ENCODE measurements around the gene TSPOAP1. TPM values are rescaled to one million over a fixed set of nuclear protein-coding genes. Genes with fewer than 3 reads are reported as not detected.

Gene TSPOAP1
- total and polyA plus RNA-seq, 2 of the 4 experiments (the other 2 are of a cell fraction), result 0.90 to 1.6 TPM

DNA sequence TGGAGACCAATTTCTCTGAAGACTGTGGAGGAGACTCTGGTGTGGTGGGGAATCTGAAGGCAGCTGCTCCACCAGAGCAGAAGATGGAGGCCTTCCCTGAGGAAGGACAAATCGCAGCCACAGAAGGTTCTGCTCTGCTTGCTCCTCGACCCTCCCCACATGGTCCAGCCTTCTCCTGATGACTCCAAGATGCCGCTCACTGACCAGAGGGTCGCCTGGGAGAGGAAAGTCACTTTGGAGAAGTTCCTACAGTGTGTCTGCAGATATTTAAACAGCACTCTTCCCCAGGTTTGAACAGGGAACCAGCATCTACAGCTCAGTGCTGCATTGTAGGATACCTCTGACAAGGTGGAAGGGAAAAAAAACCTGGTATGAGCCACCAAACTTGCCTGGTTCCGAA lies 44.4 kb upstream of the TSPOAP1 start:
- H3K9me3 ChIP-seq (ENCODE audit: control insufficient read depth, insufficient read depth, low read length), result no peaks in the 10 kb centered on the region
- H3K79me1 ChIP-seq (ENCODE audit: low read depth in 1 of 2, low read length in 2 of 2), result no peaks in the 10 kb centered on the region

More for the DNA sequence above, 44.4 kb upstream of the TSPOAP1 start:
- dilution Hi-C loops (cut with HindIII; ENCODE audit: low sequenced_read_pairs, unreplicated experiment), result no loop called here
- Histone ChIP-seq H3K27me3 (ENCODE audit: control insufficient read depth, insufficient read depth, low read length) (peaks cover 14% of the 10 kb centered on the region), H3K14ac (replicated peaks; ENCODE audit: low read depth, low read length) (no peak overlapping the region), H2AK9ac (replicated peaks; ENCODE audit: low read depth, low read length, poor library complexity) (no peak overlapping the region), H3K27ac (ENCODE audit: insufficient read depth, low read length) (no peak overlapping the region), H3K4ac (ENCODE audit: low read depth, low read length) (no peak overlapping the region), H4K91ac (ENCODE audit: insufficient read depth, low read depth, low read length) (no peak overlapping the region), H3K18ac (ENCODE audit: low read depth, low read length) (no peak overlapping the region), H3K4me1 (ENCODE audit: control insufficient read depth, insufficient read depth, low read length) (no peaks in the 10 kb centered on the region), H4K20me1 (ENCODE audit: insufficient read depth, low read length) (no peaks in the 10 kb centered on the region), H2BK120ac (ENCODE audit: low read depth, low read length) (no peak overlapping the region), H2BK5ac (ENCODE audit: low read depth, low read length, poor library complexity, severe bottlenecking) (no peak overlapping the region), H2BK15ac (ENCODE audit: low read depth, low read length) (no peak overlapping the region), H3K9ac (ENCODE audit: low read depth, low read length) (no peak overlapping the region), H3K9me1 (ENCODE audit: insufficient read depth, low read length) (no peaks in the 10 kb centered on the region), H2BK20ac (ENCODE audit: low read depth, low read length) (no peak overlapping the region), H3K56ac (ENCODE audit: extremely low read depth, insufficient read depth, low read length) (no peak overlapping the region), H3K4me3 (ENCODE audit: insufficient read depth, low read depth, low read length) (no peak overlapping the region), H2AFZ (replicated peaks; ENCODE audit: low read length, poor library complexity) (peak overlapping the region; percentile 43), H3K23ac (ENCODE audit: low read depth, low read length) (no peak overlapping the region), H2AK5ac (ENCODE audit: low read depth, low read length) (no peak overlapping the region), H3K4me2 (ENCODE audit: low read depth, low read length) (no peak overlapping the region), H4K5ac (ENCODE audit: low read depth, low read length) (no peak overlapping the region), H3K36me3 (ENCODE audit: control insufficient read depth, insufficient read depth, low read length) (no peaks in the 10 kb centered on the region), H4K8ac (ENCODE audit: low read depth in 2 of 2, low read length in 2 of 2) (no peak overlapping the region)
- ChIA-PET CTCF (no interaction called here), POLR2A (ENCODE audit: unreplicated experiment) (no interaction called here)
- no CpG with 5 or more reads among the region's 5 CpGs for WGBS, 2 experiments (ENCODE audit: extremely low coverage in 2 of 2, insufficient read length in 1 of 2)
- intact Hi-C loops (cut with micrococcal nuclease), result loop anchor here (1.0 kb wide), 1 partner anchor 16 kb away; no protein-coding TSS in a partner anchor
- in situ Hi-C loops (cut with MboI; ENCODE audit: low sequenced_read_pairs), result no loop called here
- no peak for DNase-seq
- TF ChIP-seq MAZ (IDR thresholded peaks at IDR 0.05; ENCODE audit: borderline replicate concordance, low read depth, low read length) (no peak), SMC3 (IDR thresholded peaks at IDR 0.05; ENCODE audit: low read depth, low read length) (no peak), CHD1 (IDR thresholded peaks at IDR 0.05; ENCODE audit: low read depth, low read length) (no peak), RAD21 (IDR thresholded peaks at IDR 0.05; ENCODE audit: low read length) (no peak), FOS (IDR thresholded peaks at IDR 0.05; ENCODE audit: low read depth, low read length) (no peak), CEBPB (IDR thresholded peaks at IDR 0.05; ENCODE audit: low read depth, low read length) (no peak), NFE2L2 (IDR thresholded peaks at IDR 0.05; ENCODE audit: low read depth, low read length) (no peak), BHLHE40 (IDR thresholded peaks at IDR 0.05; ENCODE audit: low read depth, low read length) (no peak), POLR2A (IDR thresholded peaks at IDR 0.05; ENCODE audit: low read depth, low read length) (no peak), RCOR1 (IDR thresholded peaks at IDR 0.05; ENCODE audit: insufficient replicate concordance, low read length) (no peak), MXI1 (IDR thresholded peaks at IDR 0.05; ENCODE audit: borderline replicate concordance, low read depth, low read length) (no peak), MAFK (IDR thresholded peaks at IDR 0.05; ENCODE audit: low read depth, low read length) (no peak), RFX5 (IDR thresholded peaks at IDR 0.05; ENCODE audit: low read depth, low read length) (no peak)
- TF ChIP-seq, protein P1, sequence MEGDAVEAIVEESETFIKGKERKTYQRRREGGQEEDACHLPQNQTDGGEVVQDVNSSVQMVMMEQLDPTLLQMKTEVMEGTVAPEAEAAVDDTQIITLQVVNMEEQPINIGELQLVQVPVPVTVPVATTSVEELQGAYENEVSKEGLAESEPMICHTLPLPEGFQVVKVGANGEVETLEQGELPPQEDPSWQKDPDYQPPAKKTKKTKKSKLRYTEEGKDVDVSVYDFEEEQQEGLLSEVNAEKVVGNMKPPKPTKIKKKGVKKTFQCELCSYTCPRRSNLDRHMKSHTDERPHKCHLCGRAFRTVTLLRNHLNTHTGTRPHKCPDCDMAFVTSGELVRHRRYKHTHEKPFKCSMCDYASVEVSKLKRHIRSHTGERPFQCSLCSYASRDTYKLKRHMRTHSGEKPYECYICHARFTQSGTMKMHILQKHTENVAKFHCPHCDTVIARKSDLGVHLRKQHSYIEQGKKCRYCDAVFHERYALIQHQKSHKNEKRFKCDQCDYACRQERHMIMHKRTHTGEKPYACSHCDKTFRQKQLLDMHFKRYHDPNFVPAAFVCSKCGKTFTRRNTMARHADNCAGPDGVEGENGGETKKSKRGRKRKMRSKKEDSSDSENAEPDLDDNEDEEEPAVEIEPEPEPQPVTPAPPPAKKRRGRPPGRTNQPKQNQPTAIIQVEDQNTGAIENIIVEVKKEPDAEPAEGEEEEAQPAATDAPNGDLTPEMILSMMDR (conservative IDR thresholded peaks at IDR 0.05; ENCODE audit: low read depth, low read length), result no peak
- TF ChIP-seq, protein P2, sequence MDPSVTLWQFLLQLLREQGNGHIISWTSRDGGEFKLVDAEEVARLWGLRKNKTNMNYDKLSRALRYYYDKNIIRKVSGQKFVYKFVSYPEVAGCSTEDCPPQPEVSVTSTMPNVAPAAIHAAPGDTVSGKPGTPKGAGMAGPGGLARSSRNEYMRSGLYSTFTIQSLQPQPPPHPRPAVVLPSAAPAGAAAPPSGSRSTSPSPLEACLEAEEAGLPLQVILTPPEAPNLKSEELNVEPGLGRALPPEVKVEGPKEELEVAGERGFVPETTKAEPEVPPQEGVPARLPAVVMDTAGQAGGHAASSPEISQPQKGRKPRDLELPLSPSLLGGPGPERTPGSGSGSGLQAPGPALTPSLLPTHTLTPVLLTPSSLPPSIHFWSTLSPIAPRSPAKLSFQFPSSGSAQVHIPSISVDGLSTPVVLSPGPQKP (IDR thresholded peaks at IDR 0.05; ENCODE audit: borderline replicate concordance, low read depth, low read length), result no peak
- ATAC-seq (ENCODE audit: low read depth), result no peak
- BruUV-seq (replicated peaks), result no TSS peak

Data from IMR-90 (cell line).